NCI-H187 treated with DMSO at 0.1 percent for 48 hours (cell line): ENCODE measurements around the gene FARP1.

ENCODE experiments used
- DNase-seq: peaks from one replicate; lab custom pipeline; 2025; lab: John Stamatoyannopoulos, UW

Gene FARP1, protein sequence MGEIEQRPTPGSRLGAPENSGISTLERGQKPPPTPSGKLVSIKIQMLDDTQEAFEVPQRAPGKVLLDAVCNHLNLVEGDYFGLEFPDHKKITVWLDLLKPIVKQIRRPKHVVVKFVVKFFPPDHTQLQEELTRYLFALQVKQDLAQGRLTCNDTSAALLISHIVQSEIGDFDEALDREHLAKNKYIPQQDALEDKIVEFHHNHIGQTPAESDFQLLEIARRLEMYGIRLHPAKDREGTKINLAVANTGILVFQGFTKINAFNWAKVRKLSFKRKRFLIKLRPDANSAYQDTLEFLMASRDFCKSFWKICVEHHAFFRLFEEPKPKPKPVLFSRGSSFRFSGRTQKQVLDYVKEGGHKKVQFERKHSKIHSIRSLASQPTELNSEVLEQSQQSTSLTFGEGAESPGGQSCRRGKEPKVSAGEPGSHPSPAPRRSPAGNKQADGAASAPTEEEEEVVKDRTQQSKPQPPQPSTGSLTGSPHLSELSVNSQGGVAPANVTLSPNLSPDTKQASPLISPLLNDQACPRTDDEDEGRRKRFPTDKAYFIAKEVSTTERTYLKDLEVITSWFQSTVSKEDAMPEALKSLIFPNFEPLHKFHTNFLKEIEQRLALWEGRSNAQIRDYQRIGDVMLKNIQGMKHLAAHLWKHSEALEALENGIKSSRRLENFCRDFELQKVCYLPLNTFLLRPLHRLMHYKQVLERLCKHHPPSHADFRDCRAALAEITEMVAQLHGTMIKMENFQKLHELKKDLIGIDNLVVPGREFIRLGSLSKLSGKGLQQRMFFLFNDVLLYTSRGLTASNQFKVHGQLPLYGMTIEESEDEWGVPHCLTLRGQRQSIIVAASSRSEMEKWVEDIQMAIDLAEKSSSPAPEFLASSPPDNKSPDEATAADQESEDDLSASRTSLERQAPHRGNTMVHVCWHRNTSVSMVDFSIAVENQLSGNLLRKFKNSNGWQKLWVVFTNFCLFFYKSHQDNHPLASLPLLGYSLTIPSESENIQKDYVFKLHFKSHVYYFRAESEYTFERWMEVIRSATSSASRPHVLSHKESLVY

GRCh38 chr13:98142380-98143156, at the start of gene FARP1:
FARP1 (plus strand) TSS chr13:98143094; CDS start chr13:98213243, 70,149 bp downstream.
- DNase-seq, result peak; percentile 25

DNA sequence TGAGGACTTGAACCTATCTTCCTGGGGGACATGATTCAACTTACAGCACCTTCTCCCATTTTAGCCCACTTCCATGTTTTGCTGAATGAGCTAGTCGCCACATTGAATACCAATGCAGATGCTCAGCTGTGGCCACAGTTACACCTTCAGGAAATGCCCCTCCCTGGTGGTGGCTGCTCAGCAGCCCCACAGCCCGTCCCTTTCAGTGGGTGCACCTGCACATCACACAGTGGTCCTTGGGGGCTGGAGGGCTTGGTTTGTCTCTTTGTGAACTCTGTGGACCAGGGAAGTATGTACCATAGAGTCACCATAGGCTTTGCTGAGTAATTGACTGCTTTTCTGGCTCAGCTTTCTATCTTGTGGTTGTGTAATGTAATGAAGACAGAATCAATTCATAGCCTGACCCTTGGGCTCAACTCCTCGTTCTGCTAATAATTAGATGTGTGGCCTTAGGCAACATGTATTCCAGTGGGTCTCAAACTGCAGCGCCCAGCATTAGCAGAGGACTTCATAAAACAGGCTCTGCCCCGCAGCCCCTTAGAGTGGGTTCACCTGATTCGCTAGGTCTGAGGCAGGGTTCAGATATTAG, 48.1 kb upstream of the FARP1 start:
- DNase-seq, result no peak

GRCh38 chr13:98096059-98096458, 46.8 kb upstream of the FARP1 start:
- DNase-seq, result no peak

GRCh38 chr13:98097749-98098148, 45.1 kb upstream of the FARP1 start:
- DNase-seq, result no peak

DNA sequence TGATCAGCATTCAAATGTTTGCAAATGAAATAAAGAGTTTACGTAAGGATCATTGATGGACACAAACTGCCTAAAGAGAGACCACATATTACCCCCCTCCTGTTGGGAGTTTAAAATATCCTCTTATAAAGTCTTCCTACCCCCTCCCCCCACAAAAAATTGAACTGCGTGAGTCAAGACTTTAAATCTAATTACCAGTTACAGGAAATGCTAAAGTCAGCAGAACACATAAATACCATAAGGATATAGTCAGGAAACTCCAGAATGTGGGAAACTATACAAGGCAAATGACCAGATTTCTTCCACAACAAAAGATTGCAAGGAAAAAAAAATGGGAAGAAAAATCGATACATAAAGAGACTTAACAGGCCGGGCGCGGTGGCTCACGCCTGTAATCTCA, 44.4 kb upstream of the FARP1 start:
- DNase-seq, result no peak

DNA sequence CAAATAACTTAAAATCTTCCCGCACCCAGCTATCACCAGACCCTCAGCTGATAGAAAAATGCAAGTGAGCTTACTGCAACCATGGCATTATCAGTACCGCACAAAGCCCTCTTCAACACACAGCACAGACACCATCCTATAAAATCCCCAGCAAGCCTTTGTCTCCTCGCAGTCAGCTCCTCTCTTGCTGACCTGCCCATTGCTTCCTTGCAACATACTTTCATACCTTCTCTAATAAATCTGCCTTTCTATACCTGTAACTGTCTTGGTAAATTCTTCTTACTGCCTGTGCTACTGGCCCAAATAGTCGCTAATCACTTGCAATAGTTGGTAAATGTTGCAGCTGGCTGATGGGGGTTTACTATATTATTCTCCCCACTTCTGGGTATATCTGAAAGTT, 43.3 kb upstream of the FARP1 start:
- no peak for DNase-seq

DNA sequence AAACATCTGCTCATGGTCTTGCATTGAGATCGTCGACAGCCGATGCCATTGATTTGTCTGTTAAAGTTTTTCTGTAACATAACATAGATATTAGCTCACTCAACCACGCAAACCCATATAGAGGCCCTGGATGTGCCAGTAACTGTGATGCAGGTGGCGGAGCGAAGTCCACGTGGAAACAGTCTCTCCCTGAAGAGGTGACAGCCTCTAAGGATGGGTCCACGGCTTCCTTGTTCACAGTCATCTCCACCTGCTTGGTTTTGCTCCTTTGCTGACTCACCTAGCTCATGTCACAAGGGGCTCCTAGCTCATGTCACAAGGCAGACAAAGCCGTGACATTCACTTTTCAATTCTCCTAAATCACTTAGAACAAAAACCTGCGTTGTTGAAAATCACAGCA, 42.4 kb upstream of the FARP1 start:
- DNase-seq, result no peak

- DNase-seq, result no peak
Measured at GRCh38 chr13:98103531-98103930, 39.4 kb upstream of the FARP1 start.

DNA sequence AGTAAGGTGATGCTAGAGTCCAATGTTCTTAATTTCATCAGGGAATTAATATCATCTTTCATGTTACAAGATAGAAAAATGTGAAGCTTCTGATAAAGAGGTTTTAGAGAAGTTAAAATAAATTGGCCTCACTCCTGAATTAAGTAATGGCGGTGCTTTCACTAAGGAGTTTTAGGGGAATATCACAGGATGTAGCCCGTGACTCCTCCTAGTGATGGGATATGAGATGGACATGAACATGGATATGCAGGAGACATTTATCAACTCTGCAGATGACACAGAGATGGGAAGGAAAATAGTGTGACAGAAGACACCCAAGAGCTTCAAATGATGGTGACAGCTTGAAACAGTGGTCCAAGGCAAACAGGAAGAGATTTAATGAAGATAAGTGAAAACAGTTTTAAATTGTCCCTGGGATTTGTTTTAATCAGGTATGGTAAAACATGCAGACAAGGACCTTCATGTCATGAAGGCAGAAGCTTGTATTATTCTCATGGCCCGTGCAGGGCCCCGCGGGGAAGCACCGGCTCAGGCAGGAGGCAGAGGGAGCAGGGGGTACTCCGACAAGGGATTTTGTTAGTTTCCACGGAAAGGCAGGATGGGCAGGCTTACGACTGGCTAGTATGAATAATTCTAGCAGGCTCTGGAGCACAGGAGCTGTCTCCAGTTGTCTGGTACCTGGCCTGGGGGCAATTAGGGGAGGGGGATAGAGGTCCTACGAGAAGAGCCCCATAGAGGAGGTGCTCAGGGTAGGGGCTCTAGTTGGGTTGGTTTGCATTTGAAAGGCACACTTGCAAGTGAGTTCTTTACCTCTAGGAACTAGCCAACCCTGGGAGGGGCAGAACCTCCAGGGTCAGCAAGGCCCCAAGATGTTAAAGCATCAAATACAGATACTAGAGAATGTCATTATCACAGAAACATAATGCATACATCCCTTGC, 38.7 kb upstream of the FARP1 start:
- no peak for DNase-seq

DNA sequence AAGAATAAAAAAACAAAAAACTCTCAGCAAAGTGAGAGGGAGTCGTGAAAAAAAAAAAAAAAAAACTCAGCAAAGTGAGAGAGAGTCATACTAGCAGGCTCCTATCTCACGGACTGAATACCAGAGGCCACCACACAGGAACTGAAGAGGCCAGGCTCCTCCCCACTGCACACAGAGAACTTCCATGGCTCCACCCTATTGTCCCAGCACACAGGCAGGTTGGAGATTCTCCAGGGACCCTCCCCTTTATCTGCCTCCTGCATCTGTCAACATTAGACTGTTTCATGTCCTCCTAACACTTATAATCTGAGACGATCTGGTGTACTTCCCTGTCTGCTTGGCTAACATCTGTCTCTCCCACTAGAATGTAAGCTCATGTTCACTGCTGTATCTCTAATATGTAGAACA, 37.0 kb upstream of the FARP1 start:
- no peak for DNase-seq

GRCh38 chr13:98108341-98108740, 34.6 kb upstream of the FARP1 start:
- DNase-seq, result no peak

- DNase-seq, result no peak
Measured at GRCh38 chr13:98109226-98109853, 33.6 kb upstream of the FARP1 start.

DNA sequence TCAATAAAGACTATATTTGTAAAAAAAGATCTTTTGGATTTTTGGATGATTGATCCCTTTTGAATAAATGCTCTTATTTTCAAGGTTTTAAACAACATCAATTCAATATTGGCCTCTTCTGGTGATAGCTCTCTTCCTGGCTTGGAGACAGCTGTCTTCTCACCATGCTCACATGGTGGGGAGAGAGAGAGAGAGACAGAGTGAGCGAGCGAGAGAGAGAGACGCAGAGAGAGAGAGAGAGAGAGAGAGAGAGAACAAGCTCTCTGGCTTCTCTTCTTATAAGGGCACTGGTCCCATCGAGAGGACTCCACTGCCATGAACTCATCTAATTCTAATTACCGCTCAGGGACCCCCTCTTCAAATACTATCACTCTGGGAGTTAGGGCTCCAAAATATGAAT, 32.1 kb upstream of the FARP1 start:
- no peak for DNase-seq

DNA sequence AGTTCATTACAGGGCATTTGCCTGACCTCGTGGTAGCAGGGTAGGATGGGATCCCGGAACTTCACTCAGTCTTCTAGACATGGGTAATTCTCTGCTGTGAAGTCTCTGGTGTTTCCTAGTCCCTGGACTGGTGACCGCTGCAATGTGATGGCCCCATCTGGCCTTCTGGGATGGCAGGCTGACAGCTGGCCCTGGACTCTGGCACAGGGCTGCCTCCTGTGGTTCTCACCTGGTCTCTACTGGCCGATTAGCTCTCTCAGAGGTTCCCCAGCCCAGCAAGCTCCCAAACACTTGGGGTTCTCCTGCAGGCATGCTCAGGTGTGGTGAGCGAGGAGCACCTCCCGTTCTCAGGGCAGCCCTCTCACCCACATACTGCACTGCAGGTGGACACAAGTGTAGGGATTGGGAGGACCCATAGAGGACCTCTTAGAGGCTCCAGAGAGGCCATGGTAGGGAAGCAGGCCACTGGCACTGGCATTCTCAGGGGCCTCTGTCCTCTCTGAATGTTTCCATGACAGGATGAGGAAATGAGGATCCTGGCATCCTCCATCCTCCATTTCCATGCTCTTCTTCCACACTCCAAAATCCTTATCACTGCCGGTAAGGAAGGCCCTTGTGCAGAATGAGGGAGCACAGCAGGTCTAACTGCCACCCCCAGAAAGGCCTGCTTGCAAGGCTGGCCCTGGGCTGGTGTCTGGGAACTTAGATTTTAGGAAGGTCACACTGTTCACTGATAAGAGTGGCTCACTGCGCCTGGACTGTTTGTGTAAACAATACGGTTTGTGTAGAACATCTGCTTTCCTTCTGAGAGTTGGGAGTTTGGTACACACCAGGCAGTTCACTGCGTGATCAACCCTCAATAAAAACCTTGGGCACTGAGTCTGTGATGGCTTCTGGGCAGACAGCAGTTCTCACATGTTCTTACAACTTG, 31.5 kb upstream of the FARP1 start:
- DNase-seq, result no peak

- no peak for DNase-seq
Measured at GRCh38 chr13:98112456-98112855, 30.4 kb upstream of the FARP1 start.

- no peak for DNase-seq
Measured at GRCh38 chr13:98118865-98119264, 24.0 kb upstream of the FARP1 start.

GRCh38 chr13:98123176-98123575, 19.7 kb upstream of the FARP1 start:
- DNase-seq, result no peak

DNA sequence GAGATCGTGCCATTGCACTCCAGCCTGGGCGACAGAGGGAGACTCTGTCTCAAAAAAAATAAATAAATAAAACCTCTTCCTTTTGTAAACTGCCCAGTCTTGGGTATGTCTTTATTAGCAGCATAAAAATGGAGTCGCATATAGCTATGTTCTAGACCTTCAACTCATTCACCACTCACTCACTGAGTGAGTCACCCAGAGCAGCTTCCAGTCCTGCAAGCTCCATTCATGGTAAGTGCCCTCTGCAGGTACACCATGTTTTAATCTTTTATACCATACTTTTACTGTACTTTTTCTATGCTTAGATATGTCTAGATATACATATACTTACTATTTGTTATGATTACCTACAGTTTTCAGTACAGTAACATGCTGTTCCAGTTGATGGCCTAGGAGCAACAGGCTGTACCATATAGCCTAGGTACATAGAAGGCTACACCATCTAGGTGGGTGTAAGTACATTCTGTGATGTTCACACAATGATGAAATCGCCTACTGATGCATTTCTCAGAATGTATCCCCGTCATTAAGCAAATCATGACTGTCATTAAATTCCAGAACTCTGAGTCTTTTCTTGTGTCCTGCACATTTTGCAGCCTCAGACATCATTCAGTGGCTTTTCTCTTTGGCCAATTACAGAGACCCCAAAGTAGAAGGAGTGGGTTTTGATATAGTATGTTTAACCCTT, 13.7 kb upstream of the FARP1 start:
- no peak for DNase-seq
